Nephron (organoid): ENCODE measurements around the gene FRY.
A peak's percentile ranks its signal among the peaks of the same experiment; 100 is the strongest.

Experiments used
- H3K27ac Mint-ChIP-seq, 3 experiments: 2 replicates each; pipeline ENCODE4 v1.8.0; 2020; ENCODE audit warnings: mixed read lengths in 3 of 3, mild to moderate bottlenecking in 2 of 3, moderate library complexity in 1 of 3
- H3K27me3 Mint-ChIP-seq: 2 replicates; pipeline ENCODE4 v1.8.0; 2021; ENCODE audit warnings: low read depth, mild to moderate bottlenecking, moderate library complexity, mixed read lengths
- H3K36me3 Mint-ChIP-seq: 2 replicates; pipeline ENCODE4 v1.8.0; 2020; ENCODE audit warnings: low read depth, mixed read lengths
- H3K4me1 Mint-ChIP-seq: 2 replicates; pipeline ENCODE4 v1.8.0; 2020; ENCODE audit warnings: mixed read lengths
- H3K4me3 Mint-ChIP-seq, 3 experiments: 2 replicates each; pipeline ENCODE4 v1.8.0; 2020; ENCODE audit warnings: mild to moderate bottlenecking in 3 of 3, mixed read lengths in 3 of 3, moderate library complexity in 2 of 3
- H3K9me3 Mint-ChIP-seq: 2 replicates; pipeline ENCODE4 v1.8.0; 2020; ENCODE audit warnings: mixed read lengths
- CTCF ChIP-seq, 3 experiments: fragments of 200-600 bp; sonication (generic); IDR thresholded peaks; one replicate each; pipeline ENCODE4 v1.5.0; 2021; ENCODE audit warnings: antibody characterized with exemption in 3 of 3; ENCODE audit not compliant: unreplicated experiment in 3 of 3

The FRY gene

GRCh38 chr13:32237681-32238080 is 206.1 kb downstream of the FRY start:
- H3K27me3 Mint-ChIP-seq: no peaks in the 10 kb centered on the region
- H3K9me3 Mint-ChIP-seq: no peaks in the 10 kb centered on the region
- no peak for TF ChIP-seq CTCF (IDR thresholded peaks at IDR 0.05; ENCODE audit: unreplicated experiment in 3 of 3)
- H3K27ac Mint-ChIP-seq: no peak overlapping the region
- H3K4me1 Mint-ChIP-seq: peaks cover 7% of the 10 kb centered on the region
- peaks cover 21% of the 10 kb centered on the region for H3K36me3 Mint-ChIP-seq
- no peak overlapping the region for H3K4me3 Mint-ChIP-seq

- H3K4me1 Mint-ChIP-seq: peaks cover 4% of the 10 kb centered on the region
These were observed 212.1 kb downstream of the FRY start for GRCh38 chr13:32243695-32244094.

GRCh38 chr13:32245555-32245954 is 214.0 kb downstream of the FRY start:
- Mint-ChIP-seq H3K36me3 (peaks cover 19% of the 10 kb centered on the region), H3K4me3 (no peak overlapping the region), H3K27ac (no peak overlapping the region), H3K4me1 (peaks cover 4% of the 10 kb centered on the region), H3K9me3 (no peaks in the 10 kb centered on the region), H3K27me3 (no peaks in the 10 kb centered on the region)
- TF ChIP-seq CTCF (IDR thresholded peaks at IDR 0.05; ENCODE audit: unreplicated experiment in 3 of 3): no peak

More at GRCh38 chr13:32243695-32244094, 212.1 kb downstream of the FRY start:
- no peak for TF ChIP-seq CTCF (IDR thresholded peaks at IDR 0.05; ENCODE audit: unreplicated experiment in 3 of 3)
- Mint-ChIP-seq H3K27me3 (no peaks in the 10 kb centered on the region), H3K27ac (no peak overlapping the region), H3K9me3 (no peaks in the 10 kb centered on the region), H3K4me3 (no peak overlapping the region), H3K36me3 (peaks cover 11% of the 10 kb centered on the region)

- H3K4me3 Mint-ChIP-seq: no peak overlapping the region
- peaks cover 4% of the 10 kb centered on the region for H3K4me1 Mint-ChIP-seq
- no peaks in the 10 kb centered on the region for H3K9me3 Mint-ChIP-seq
- H3K27me3 Mint-ChIP-seq: no peaks in the 10 kb centered on the region
- TF ChIP-seq CTCF (IDR thresholded peaks at IDR 0.05; ENCODE audit: unreplicated experiment in 3 of 3): peak; percentile 24 to 57 (median 57)
- H3K27ac Mint-ChIP-seq: peak overlapping the region in 2 of 3 experiments; percentile 16 to 56
- H3K36me3 Mint-ChIP-seq: peaks cover 19% of the 10 kb centered on the region
These were observed 214.9 kb downstream of the FRY start for GRCh38 chr13:32246468-32246867.

GRCh38 chr13:32247887-32248286 is 216.3 kb downstream of the FRY start:
- H3K9me3 Mint-ChIP-seq: no peaks in the 10 kb centered on the region
- no peak overlapping the region for H3K27ac Mint-ChIP-seq
- peaks cover 4% of the 10 kb centered on the region for H3K4me1 Mint-ChIP-seq
- no peak for TF ChIP-seq CTCF (IDR thresholded peaks at IDR 0.05; ENCODE audit: unreplicated experiment in 3 of 3)
- H3K36me3 Mint-ChIP-seq: peaks cover 19% of the 10 kb centered on the region
- no peaks in the 10 kb centered on the region for H3K27me3 Mint-ChIP-seq
- H3K4me3 Mint-ChIP-seq: no peak overlapping the region

GRCh38 chr13:32248801-32249200 is 217.2 kb downstream of the FRY start:
- no peak for TF ChIP-seq CTCF (IDR thresholded peaks at IDR 0.05; ENCODE audit: unreplicated experiment in 3 of 3)
- Mint-ChIP-seq H3K4me3 (no peak overlapping the region), H3K36me3 (peaks cover 19% of the 10 kb centered on the region), H3K4me1 (peaks cover 4% of the 10 kb centered on the region), H3K27ac (no peak overlapping the region), H3K27me3 (no peaks in the 10 kb centered on the region), H3K9me3 (no peaks in the 10 kb centered on the region)
